Trophoblast cell (in vitro differentiated cells and primary cell): ENCODE measurements around the gene IL10RA.

Source experiments
- DNase-seq, 2 donors: peaks; one replicate each; pipeline ENCODE4 v3.0.0-alpha.2; 2016
- H2AFZ ChIP-seq: 2 replicates; pipeline ENCODE4 v1.6.1; 2013; ENCODE audit warnings: low read length, moderate library complexity, mild to moderate bottlenecking; ENCODE audit not compliant: insufficient read depth, poor library complexity
- H2AK5ac ChIP-seq: 2 replicates; pipeline ENCODE4 v1.6.1; 2013; ENCODE audit warnings: mild to moderate bottlenecking, low read length
- H2BK120ac ChIP-seq: 2 replicates; pipeline ENCODE4 v1.6.1; 2013; ENCODE audit warnings: low read length, mild to moderate bottlenecking, moderate library complexity; ENCODE audit not compliant: insufficient read depth, poor library complexity
- H2BK12ac ChIP-seq: 2 replicates; pipeline ENCODE4 v1.6.1; 2013; ENCODE audit warnings: mild to moderate bottlenecking, low read length, moderate library complexity
- H2BK5ac ChIP-seq: 2 replicates; pipeline ENCODE4 v1.6.1; 2013; ENCODE audit warnings: low read length, low read depth, moderate library complexity, mild to moderate bottlenecking; ENCODE audit not compliant: poor library complexity
- H3K14ac ChIP-seq: 2 replicates; pipeline ENCODE4 v1.6.1; 2013; ENCODE audit warnings: mild to moderate bottlenecking, low read length
- H3K18ac ChIP-seq: 2 replicates; pipeline ENCODE4 v1.6.1; 2013; ENCODE audit warnings: mild to moderate bottlenecking, low read length
- H3K23ac ChIP-seq: 2 replicates; pipeline ENCODE4 v1.6.1; 2013; ENCODE audit warnings: low read length
- H3K27ac ChIP-seq: 2 replicates; pipeline ENCODE4 v1.5.1; 2013; ENCODE audit warnings: low read depth, mild to moderate bottlenecking, inconsistent platforms, low read length, moderate library complexity
- H3K27me3 ChIP-seq: 2 replicates; pipeline ENCODE4 v1.6.1; 2013; ENCODE audit warnings: inconsistent platforms, mild to moderate bottlenecking, low read length, moderate library complexity; ENCODE audit not compliant: insufficient read depth
- H3K36me3 ChIP-seq, 2 experiments: 1 replicate in 1 of 2; 2 replicates in 1 of 2; pipeline ENCODE4 v1.6.1; 2013; ENCODE audit warnings: low read length in 2 of 2, mild to moderate bottlenecking in 2 of 2, moderate library complexity in 1 of 2; ENCODE audit not compliant: insufficient read depth in 2 of 2, control insufficient read depth in 1 of 2
- H3K4ac ChIP-seq: 2 replicates; pipeline ENCODE4 v1.6.1; 2013; ENCODE audit warnings: low read depth, mild to moderate bottlenecking, low read length, moderate library complexity
- H3K4me1 ChIP-seq, 2 experiments: 1 replicate in 1 of 2; 2 replicates in 1 of 2; pipeline ENCODE4 v1.6.1; 2013; ENCODE audit warnings: low read length in 2 of 2, mild to moderate bottlenecking in 2 of 2, moderate library complexity in 1 of 2; ENCODE audit not compliant: insufficient read depth in 2 of 2, control insufficient read depth in 1 of 2
- H3K4me2 ChIP-seq: 2 replicates; pipeline ENCODE4 v1.6.1; 2013; ENCODE audit warnings: inconsistent platforms, mild to moderate bottlenecking, low read length, moderate library complexity
- H3K4me3 ChIP-seq: 2 replicates; pipeline ENCODE4 v1.5.1; 2013; ENCODE audit warnings: mild to moderate bottlenecking, low read depth, low read length, inconsistent platforms
- H3K79me1 ChIP-seq: one replicate; pipeline ENCODE4 v1.6.1; 2013; ENCODE audit warnings: low read length
- H3K79me2 ChIP-seq: 2 replicates; pipeline ENCODE4 v1.6.1; 2013; ENCODE audit warnings: low read length, mild to moderate bottlenecking; ENCODE audit not compliant: control insufficient read depth, insufficient read depth, poor library complexity
- H3K9ac ChIP-seq: 2 replicates; pipeline ENCODE4 v1.6.1; 2013; ENCODE audit warnings: mild to moderate bottlenecking, low read length
- H3K9me3 ChIP-seq: 2 replicates; pipeline ENCODE4 v1.6.1; 2013; ENCODE audit warnings: low read depth, mild to moderate bottlenecking, control low read depth, inconsistent platforms, low read length; ENCODE audit not compliant: insufficient read depth
- H4K12ac ChIP-seq: 2 replicates; pipeline ENCODE4 v1.6.1; 2013; ENCODE audit warnings: low read depth, mild to moderate bottlenecking, low read length, moderate library complexity
- H4K8ac ChIP-seq: 2 replicates; pipeline ENCODE4 v1.6.1; 2013; ENCODE audit warnings: low read depth, mild to moderate bottlenecking, low read length, moderate library complexity
- H4K91ac ChIP-seq: one replicate; pipeline ENCODE4 v1.6.1; 2013; ENCODE audit warnings: low read depth, mild to moderate bottlenecking, low read length, moderate library complexity
- WGBS: extraction: QIAGEN DNeasy Blood & Tissue Kit; methylation state at CpG from one replicate; pipeline ENCODE4 v1.1.7; 2013; ENCODE audit warnings: missing lambda C conversion rate; ENCODE audit not compliant: insufficient read length, insufficient coverage; ENCODE audit errors: extremely low coverage; 5-methylcytosine and 5-hydroxymethylcytosine counted together

IL10RA gene

GRCh38 chr11:117941976-117942654 lies 44.1 kb upstream of the IL10RA start:
- no peak overlapping the region for H3K9ac ChIP-seq
- H3K9me3 ChIP-seq = no peaks in the 10 kb centered on the region
- H4K8ac ChIP-seq = no peak overlapping the region
- H2AFZ ChIP-seq = no peak overlapping the region
- no peak overlapping the region for H3K4me3 ChIP-seq
- no peaks in the 10 kb centered on the region for H3K27me3 ChIP-seq
- no peak overlapping the region for H3K18ac ChIP-seq
- no peak overlapping the region for H3K23ac ChIP-seq
- H3K4me1 ChIP-seq = peaks cover 5 to 8% of the 10 kb centered on the region in 2 experiments
- H3K4ac ChIP-seq = no peak overlapping the region
- no peak overlapping the region for H4K12ac ChIP-seq
- H2BK5ac ChIP-seq = no peak overlapping the region
- H3K4me2 ChIP-seq = no peak overlapping the region
- no peak overlapping the region for H4K91ac ChIP-seq
- no peak overlapping the region for H3K14ac ChIP-seq
- H3K27ac ChIP-seq = no peak overlapping the region
- H3K36me3 ChIP-seq = no peaks in the 10 kb centered on the region
- H3K79me1 ChIP-seq = no peaks in the 10 kb centered on the region
- H2BK120ac ChIP-seq = no peak overlapping the region
- no peak overlapping the region for H2AK5ac ChIP-seq
- no CpG with 5 or more reads among the region's 6 CpGs for WGBS
- no peaks in the 10 kb centered on the region for H3K79me2 ChIP-seq
- no peak for DNase-seq
- no peak overlapping the region for H2BK12ac ChIP-seq

GRCh38 chr11:117944554-117944953 lies 41.6 kb upstream of the IL10RA start:
- peaks cover 5 to 8% of the 10 kb centered on the region in 2 experiments for H3K4me1 ChIP-seq
- no peak overlapping the region for H3K4ac ChIP-seq
- H2BK120ac ChIP-seq = no peak overlapping the region
- H3K9ac ChIP-seq = no peak overlapping the region
- H3K18ac ChIP-seq = no peak overlapping the region
- no CpG with 5 or more reads among the region's 5 CpGs for WGBS
- no peak overlapping the region for H3K23ac ChIP-seq
- H4K91ac ChIP-seq = no peak overlapping the region
- no peaks in the 10 kb centered on the region for H3K79me1 ChIP-seq
- no peak overlapping the region for H3K4me2 ChIP-seq
- no peaks in the 10 kb centered on the region for H3K79me2 ChIP-seq
- H3K27me3 ChIP-seq = no peaks in the 10 kb centered on the region
- no peak overlapping the region for H4K8ac ChIP-seq
- no peak overlapping the region for H3K14ac ChIP-seq
- H3K27ac ChIP-seq = no peak overlapping the region
- no peak overlapping the region for H3K4me3 ChIP-seq
- H4K12ac ChIP-seq = no peak overlapping the region
- H2BK5ac ChIP-seq = no peak overlapping the region
- DNase-seq = no peak
- no peak overlapping the region for H2AK5ac ChIP-seq
- no peak overlapping the region for H2AFZ ChIP-seq
- no peaks in the 10 kb centered on the region for H3K9me3 ChIP-seq
- H3K36me3 ChIP-seq = no peaks in the 10 kb centered on the region
- H2BK12ac ChIP-seq = no peak overlapping the region

GRCh38 chr11:117945047-117945810 lies 41.0 kb upstream of the IL10RA start:
- Histone ChIP-seq H4K12ac (no peak overlapping the region), H2AFZ (no peak overlapping the region), H3K79me2 (no peaks in the 10 kb centered on the region), H3K27me3 (no peaks in the 10 kb centered on the region), H2AK5ac (no peak overlapping the region), H3K23ac (no peak overlapping the region), H3K36me3 (no peaks in the 10 kb centered on the region), H4K91ac (no peak overlapping the region), H3K4ac (no peak overlapping the region), H3K4me3 (no peak overlapping the region), H3K4me2 (no peak overlapping the region), H3K9me3 (no peaks in the 10 kb centered on the region), H3K27ac (no peak overlapping the region), H2BK120ac (no peak overlapping the region), H3K9ac (no peak overlapping the region), H4K8ac (no peak overlapping the region), H2BK12ac (no peak overlapping the region), H3K18ac (no peak overlapping the region), H2BK5ac (no peak overlapping the region), H3K79me1 (no peaks in the 10 kb centered on the region), H3K14ac (no peak overlapping the region), H3K4me1 (peaks cover 5 to 8% of the 10 kb centered on the region in 2 experiments)
- DNase-seq = no peak
- no CpG with 5 or more reads among the region's 7 CpGs for WGBS

- peaks cover 4 to 5% of the 10 kb centered on the region in 2 experiments for H3K4me1 ChIP-seq
- H3K4me2 ChIP-seq = no peak overlapping the region
- H4K8ac ChIP-seq = no peak overlapping the region
- H3K36me3 ChIP-seq = no peaks in the 10 kb centered on the region
- H2BK120ac ChIP-seq = no peak overlapping the region
- no peaks in the 10 kb centered on the region for H3K27me3 ChIP-seq
- no peak overlapping the region for H3K4me3 ChIP-seq
- no peak overlapping the region for H4K91ac ChIP-seq
- H2BK5ac ChIP-seq = no peak overlapping the region
- H2BK12ac ChIP-seq = no peak overlapping the region
- no peaks in the 10 kb centered on the region for H3K79me1 ChIP-seq
- no peak overlapping the region for H4K12ac ChIP-seq
- no peak for DNase-seq
- H3K9me3 ChIP-seq = no peaks in the 10 kb centered on the region
- H3K18ac ChIP-seq = no peak overlapping the region
- H3K14ac ChIP-seq = no peak overlapping the region
- H3K9ac ChIP-seq = no peak overlapping the region
- no peak overlapping the region for H2AK5ac ChIP-seq
- no peak overlapping the region for H3K4ac ChIP-seq
- H3K27ac ChIP-seq = no peak overlapping the region
- H3K79me2 ChIP-seq = no peaks in the 10 kb centered on the region
- WGBS = no CpG with 5 or more reads among the region's 5 CpGs
- H2AFZ ChIP-seq = no peak overlapping the region
- H3K23ac ChIP-seq = no peak overlapping the region
Measured at GRCh38 chr11:117946156-117946841, 39.9 kb upstream of the IL10RA start.
